Cardiac fibroblast (primary cell): Measurements from ENCODE around the gene IFIT5.

ENCODE experiments used
- DNase-seq, 2 donors: peaks; one replicate each; pipeline versions ENCODE4 v3.0.0 to v3.0.0-alpha.2; 2010; ENCODE audit warnings: low read depth in 2 of 2
- H3K4me3 ChIP-seq, 2 donors: replicated peaks in 1 of 2; 1 replicate in 1 of 2; 2 replicates in 1 of 2; pipeline ENCODE4 v1.5.1; 2011; ENCODE audit warnings: low read depth in 2 of 2, low read length in 2 of 2, mild to moderate bottlenecking in 2 of 2, moderate library complexity in 1 of 2
- CTCF ChIP-seq: IDR thresholded peaks from one replicate; pipeline ENCODE4 v1.5.1; 2011; ENCODE audit warnings: low read depth, mild to moderate bottlenecking, low read length, inconsistent platforms

IFIT5 gene

GRCh38 chr10:89413398-89413912, 913 bp upstream of the IFIT5 start:
- TF ChIP-seq CTCF: no peak
- DNase-seq: no peak
- no peak overlapping the region for H3K4me3 ChIP-seq

GRCh38 chr10:89414879-89415821, 782 bp downstream of the IFIT5 start:
- no peak for TF ChIP-seq CTCF
- DNase-seq: peak; percentile 32 to 58

GRCh38 chr10:89416465-89416864, 2.1 kb downstream of the IFIT5 start:
- no peak overlapping the region for H3K4me3 ChIP-seq
- TF ChIP-seq CTCF: no peak

More at GRCh38 chr10:89414879-89415821, 782 bp downstream of the IFIT5 start:
- H3K4me3 ChIP-seq: peak overlapping the region; percentile 69 to 72

GRCh38 chr10:89419548-89419947, 5.2 kb downstream of the IFIT5 start:
- TF ChIP-seq CTCF: peak; percentile 71
- peak; percentile 53 to 69 for DNase-seq
- no peak overlapping the region for H3K4me3 ChIP-seq

More at GRCh38 chr10:89416465-89416864, 2.1 kb downstream of the IFIT5 start:
- DNase-seq: no peak

- no peak overlapping the region for H3K4me3 ChIP-seq
- no peak for DNase-seq
- no peak for TF ChIP-seq CTCF
Observed at GRCh38 chr10:89421018-89421476, 6.7 kb downstream of the IFIT5 start.

- no peak for TF ChIP-seq CTCF
- DNase-seq: no peak
- no peak overlapping the region for H3K4me3 ChIP-seq
Observed at GRCh38 chr10:89425000-89425399, 10.6 kb downstream of the IFIT5 start.
